HepG2 (cell line): Measurements from ENCODE around the gene LMAN2L. TPM values are rescaled to one million over a fixed set of nuclear protein-coding genes. Genes with fewer than 3 reads are reported as not detected.
A peak's percentile ranks its signal among the peaks of the same experiment; 100 is the strongest.

Experiments used
- BRD4 ChIP-seq: sonication (generic); formaldehyde crosslinking; IDR thresholded peaks from 2 replicates; pipeline ENCODE4 v1.4.0; 2020; ENCODE audit warnings: missing genetic modification reagents
- CBX5 ChIP-seq: sonication (generic); formaldehyde crosslinking; IDR thresholded peaks from 2 replicates; pipeline ENCODE4 v1.4.0; 2020; ENCODE audit warnings: missing genetic modification reagents, borderline replicate concordance
- CREB3 ChIP-seq: sonication (generic); formaldehyde crosslinking; IDR thresholded peaks from 2 replicates; pipeline ENCODE4 v1.5.0; 2020; ENCODE audit warnings: missing genetic modification reagents
- EHMT2 ChIP-seq: fragments of 200-600 bp; sonication (generic); IDR thresholded peaks from 2 replicates; pipeline ENCODE4 v1.7.0; 2017; ENCODE audit warnings: antibody characterized with exemption, low read depth, low read length, borderline replicate concordance
- HCFC1 ChIP-seq: fragments of 150-350 bp; IDR thresholded peaks from 2 replicates; pipeline ENCODE4 v1.6.1; 2014; ENCODE audit warnings: low read depth, low read length
- HIVEP1 ChIP-seq: sonication (generic); formaldehyde crosslinking; IDR thresholded peaks from 2 replicates; pipeline ENCODE4 v1.4.0; 2020; ENCODE audit warnings: mild to moderate bottlenecking, missing genetic modification reagents
- IRX3 ChIP-seq: sonication (generic); formaldehyde crosslinking; IDR thresholded peaks from 2 replicates; pipeline ENCODE4 v1.8.1; 2023; ENCODE audit warnings: mild to moderate bottlenecking, low read depth, missing genetic modification reagents, borderline replicate concordance
- KLF11 ChIP-seq: IDR thresholded peaks from 2 replicates; pipeline ENCODE4 v1.6.1; 2016; ENCODE audit warnings: missing compliant biosample characterization
- KLF9 ChIP-seq: IDR thresholded peaks from 2 replicates; pipeline ENCODE4 v1.6.1; 2016; ENCODE audit warnings: low read depth
- MAF1 ChIP-seq: sonication (generic); formaldehyde crosslinking; IDR thresholded peaks from 2 replicates; pipeline ENCODE4 v1.5.0; 2020; ENCODE audit warnings: missing genetic modification reagents, borderline replicate concordance
- MBD4 ChIP-seq: IDR thresholded peaks from 2 replicates; pipeline ENCODE4 v1.6.1; 2012; ENCODE audit warnings: low read length, inconsistent platforms, borderline replicate concordance
- NFATC3 ChIP-seq: sonication (generic); formaldehyde crosslinking; IDR thresholded peaks from 2 replicates; pipeline ENCODE4 v1.5.1; 2020; ENCODE audit warnings: mild to moderate bottlenecking, missing genetic modification reagents
- NFYC ChIP-seq: IDR thresholded peaks from 2 replicates; pipeline ENCODE4 v1.6.1; 2016; ENCODE audit warnings: missing genetic modification reagents, missing compliant biosample characterization
- POLR2G ChIP-seq: fragments of 200-400 bp; formaldehyde crosslinking; IDR thresholded peaks from 2 replicates; pipeline ENCODE4 v1.6.1; 2018; ENCODE audit warnings: mild to moderate bottlenecking, low read depth, low read length, moderate library complexity
- REL ChIP-seq: sonication (generic); formaldehyde crosslinking; conservative IDR thresholded peaks from 2 replicates; pipeline ENCODE4 v1.8.0; 2022; ENCODE audit warnings: mild to moderate bottlenecking, missing genetic modification reagents, moderate library complexity
- RERE ChIP-seq: IDR thresholded peaks from 2 replicates; pipeline ENCODE4 v1.6.1; 2016; ENCODE audit warnings: low read depth, missing genetic modification reagents, missing compliant biosample characterization
- RFX5 ChIP-seq: IDR thresholded peaks from 2 replicates; pipeline ENCODE4 v1.6.1; 2011; ENCODE audit warnings: low read depth, low read length, improper control_type of control experiment
- SATB2 ChIP-seq: sonication (generic); formaldehyde crosslinking; IDR thresholded peaks from 2 replicates; pipeline ENCODE4 v1.5.0; 2020; ENCODE audit warnings: missing genetic modification reagents
- SIN3B ChIP-seq: fragments of 150-350 bp; IDR thresholded peaks from 2 replicates; pipeline ENCODE4 v1.6.1; 2014; ENCODE audit warnings: low read length
- SOX13 ChIP-seq, 3 experiments: fragments of 450-650 bp in 1 of 3; sonication (generic) in 1 of 3; formaldehyde crosslinking in 1 of 3; IDR thresholded peaks in 2 of 3; conservative IDR thresholded peaks in 1 of 3; 2 replicates each; pipeline versions ENCODE4 v1.5.0 to v1.6.1; 2016 to 2020; ENCODE audit warnings: antibody characterized with exemption in 1 of 3, mild to moderate bottlenecking in 1 of 3, missing compliant biosample characterization in 1 of 3, missing genetic modification reagents in 1 of 3, moderate library complexity in 1 of 3
- TARDBP ChIP-seq: sonication (generic); formaldehyde crosslinking; IDR thresholded peaks from 2 replicates; pipeline ENCODE4 v1.8.0; 2022; ENCODE audit warnings: mild to moderate bottlenecking, missing genetic modification reagents
- ZFP37 ChIP-seq: sonication (generic); formaldehyde crosslinking; IDR thresholded peaks from 2 replicates; pipeline ENCODE4 v1.4.0; 2020; ENCODE audit warnings: missing genetic modification reagents, borderline replicate concordance
- ZNF224 ChIP-seq: sonication (generic); formaldehyde crosslinking; IDR thresholded peaks from 2 replicates; pipeline ENCODE4 v1.5.0; 2020; ENCODE audit warnings: mild to moderate bottlenecking, missing genetic modification reagents
- ZNF607 ChIP-seq: sonication (generic); formaldehyde crosslinking; IDR thresholded peaks from 2 replicates; pipeline ENCODE4 v1.5.1; 2020; ENCODE audit warnings: missing genetic modification reagents, mild to moderate bottlenecking, borderline replicate concordance
- polyA plus RNA-seq, 8 experiments: library from polyadenylated mRNA; depleted of rRNA in 3 of 8; stranded (reverse) in 7 of 8; unstranded in 1 of 8; fragments of >200 nt; fragmentation: Illumina TruSeq in 4 of 8; extraction: Trizol in 4 of 8; gene quantifications; 2 replicates each; pipeline versions ENCODE4 v1.2.1 to v1.2.3, GENCODE V29; 2011 to 2016; ENCODE audit warnings: low read depth in 4 of 8, missing spikeins in 1 of 8, mixed read lengths in 1 of 8; ENCODE audit not compliant: insufficient read depth in 1 of 8
- total RNA-seq, 5 experiments: library from RNA; depleted of rRNA; stranded (reverse); fragments of >200 nt; fragmentation: Illumina TruSeq; extraction: Trizol; gene quantifications; 2 replicates each; pipeline ENCODE4 v1.2.3, GENCODE V29; 2016; ENCODE audit warnings: low read depth in 1 of 5

LMAN2L gene
- total and polyA plus RNA-seq, 2 of the 13 experiments (the other 11 are each of a cell fraction or from before 2014, with no cell fraction given) = 39.1 to 57.9 TPM

DNA sequence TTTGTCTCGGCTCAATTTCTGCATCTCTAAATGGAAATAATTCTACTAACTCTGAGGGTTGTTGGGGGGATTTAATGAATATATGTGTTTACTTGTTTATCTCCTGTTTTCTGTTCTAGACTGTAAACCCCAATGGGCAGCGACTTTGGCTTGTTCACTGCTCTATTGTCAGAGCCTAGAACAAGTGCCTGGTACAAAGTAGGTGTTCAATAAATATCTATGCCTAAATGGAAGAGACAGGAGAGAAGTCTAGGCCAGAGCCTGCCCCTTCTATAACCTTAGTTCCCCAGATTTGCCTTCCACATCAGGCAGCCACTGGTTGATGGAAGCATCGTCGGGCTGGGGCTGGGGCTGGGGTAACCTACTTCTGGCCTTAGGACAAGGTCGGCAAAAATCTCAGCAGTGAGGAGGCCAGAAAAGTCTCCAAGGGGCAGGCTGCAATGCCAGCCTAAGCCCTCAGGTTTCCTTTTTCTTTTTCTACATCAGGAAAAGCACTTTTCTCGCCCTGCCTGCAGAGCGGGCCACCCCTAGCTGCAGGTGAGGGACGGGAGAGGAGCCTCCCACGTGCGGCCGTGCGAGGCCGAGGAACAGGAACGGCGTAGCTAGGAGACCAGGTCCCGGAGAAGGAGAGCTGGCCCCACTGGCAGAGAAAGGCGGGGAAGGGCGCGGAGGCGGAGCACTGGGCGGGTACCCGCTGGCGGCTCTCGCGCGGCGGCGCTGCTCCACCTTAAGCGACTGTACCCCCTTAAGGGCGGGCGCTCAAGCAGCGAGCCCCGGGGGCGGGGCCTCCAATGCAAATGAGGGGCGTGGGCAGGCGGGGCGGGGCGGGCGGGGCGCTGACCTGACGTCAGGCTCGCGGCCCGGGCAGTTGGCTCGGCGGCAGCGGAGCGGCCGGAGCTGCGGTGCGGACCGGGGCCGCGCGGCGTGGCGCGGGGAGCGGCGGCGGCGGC is 20.4 kb upstream of the LMAN2L start, which contains the start of gene CNNM4 (continued):
- no peak; the same call in 1 of the 2 replicates for TF ChIP-seq SIN3B
- TF ChIP-seq POLR2G = peak; percentile 64
- TF ChIP-seq KLF9 (CRISPR knock-in tag) = no peak
- TF ChIP-seq MBD4 = no peak
- peak; percentile 22; the same call in 1 of the 2 replicates for TF ChIP-seq TARDBP (CRISPR knock-in tag)
- TF ChIP-seq EHMT2 = no peak
- no peak for TF ChIP-seq NFATC3 (CRISPR knock-in tag)
- TF ChIP-seq NFYC (CRISPR knock-in tag) = peak; percentile 28; the same call in 1 of the 2 replicates
- no peak for TF ChIP-seq BRD4 (CRISPR knock-in tag)
- no peak for TF ChIP-seq RFX5
- no peak for TF ChIP-seq HCFC1
- TF ChIP-seq RERE (CRISPR knock-in tag) = peak; percentile 37; the same call in 1 of the 2 replicates
- 0 out of 2 replicates have a peak, but pooled peaks have one; percentile 51 for TF ChIP-seq IRX3 (CRISPR knock-in tag)
- TF ChIP-seq REL (CRISPR knock-in tag) = no peak
- TF ChIP-seq ZNF607 (CRISPR knock-in tag) = no peak
- no peak for TF ChIP-seq HIVEP1 (CRISPR knock-in tag)
- TF ChIP-seq ZFP37 = 0 out of 2 replicates have a peak, but pooled peaks have one; percentile 48
- no peak for TF ChIP-seq CBX5 (CRISPR knock-in tag)
- TF ChIP-seq SOX13 (IDR thresholded peaks at IDR 0.05) = no peak; the same call in 1 of the 2 replicates
- TF ChIP-seq SOX13 (CRISPR knock-in tag; conservative IDR thresholded peaks at IDR 0.05 in 1 of 2, IDR thresholded peaks at IDR 0.05 in 1 of 2) = no peak
- no peak; the same call in 1 of the 2 replicates for TF ChIP-seq MAF1 (CRISPR knock-in tag)
- no peak for TF ChIP-seq CREB3 (CRISPR knock-in tag)
- no peak for TF ChIP-seq SATB2 (CRISPR knock-in tag)
- no peak for TF ChIP-seq ZNF224
- no peak for TF ChIP-seq KLF11 (CRISPR knock-in tag)
